Tibial nerve (tissue), 3 donors: Measurements from ENCODE around the gene LTBP2.

Source experiments
- CTCF ChIP-seq, 5 experiments: fragments of 200-600 bp in 3 of 5; fragments of 450-650 bp in 2 of 5; sonication (generic) in 3 of 5; IDR thresholded peaks; one replicate each; pipeline ENCODE4 v1.5.1; 2016 to 2019; ENCODE audit warnings: antibody characterized with exemption in 5 of 5, mild to moderate bottlenecking in 3 of 5, moderate library complexity in 2 of 5
- POLR2A ChIP-seq, 2 donors: fragments of 450-650 bp; IDR thresholded peaks; one replicate each; pipeline ENCODE4 v1.6.1; 2017; ENCODE audit warnings: antibody characterized with exemption in 2 of 2, mild to moderate bottlenecking in 2 of 2, moderate library complexity in 2 of 2

GRCh38 chr14:74641601-74642391 is 29.8 kb upstream of the LTBP2 start:
- TF ChIP-seq CTCF (IDR thresholded peaks at IDR 0.05) = no peak
- no peak for TF ChIP-seq POLR2A (IDR thresholded peaks at IDR 0.05)
